ENCODE data around the gene DHX57.

DHX57 gene

DNA sequence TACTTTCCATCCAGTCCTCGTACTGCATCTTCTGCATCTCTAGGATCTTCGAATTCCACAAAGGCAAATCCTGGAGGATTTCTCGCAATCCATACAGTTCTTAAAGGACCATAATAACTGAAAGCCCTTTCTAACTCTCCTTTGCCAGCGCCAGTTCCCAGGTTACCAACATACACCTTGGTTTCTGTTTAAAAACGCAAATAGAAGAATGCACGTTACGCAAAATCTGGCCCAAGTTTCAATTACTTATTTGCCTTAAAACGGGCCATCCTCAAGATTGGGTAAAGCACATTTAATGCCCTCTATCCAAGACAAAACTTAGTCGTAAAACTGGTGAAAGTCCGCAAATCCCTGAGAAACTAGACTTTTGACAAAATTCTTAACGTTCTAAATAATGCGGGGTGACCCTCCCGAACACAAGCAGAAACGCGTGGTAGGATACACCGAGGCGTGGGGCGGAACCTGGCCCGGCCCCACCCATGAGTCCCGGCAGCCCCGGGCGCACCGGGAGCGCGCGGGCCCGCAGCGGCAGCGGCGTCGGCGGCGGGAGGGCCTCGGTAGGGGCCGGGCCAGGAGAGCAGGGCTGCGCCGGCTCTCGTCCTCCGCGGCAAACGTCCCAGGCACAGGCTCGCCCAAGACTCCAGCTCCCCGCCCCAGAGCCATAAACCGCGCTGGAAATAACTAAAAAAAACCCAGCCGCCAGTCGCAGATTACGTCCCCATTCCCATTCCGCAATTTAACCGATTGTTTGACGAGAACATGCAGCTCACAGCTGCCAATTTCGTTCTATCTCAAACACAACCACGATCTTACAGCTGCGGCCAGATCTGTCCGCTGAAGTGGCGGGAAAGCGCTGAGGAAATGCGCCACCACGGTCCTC, 125.5 kb downstream of the DHX57 start:
- no peak for DNase-seq

DNA sequence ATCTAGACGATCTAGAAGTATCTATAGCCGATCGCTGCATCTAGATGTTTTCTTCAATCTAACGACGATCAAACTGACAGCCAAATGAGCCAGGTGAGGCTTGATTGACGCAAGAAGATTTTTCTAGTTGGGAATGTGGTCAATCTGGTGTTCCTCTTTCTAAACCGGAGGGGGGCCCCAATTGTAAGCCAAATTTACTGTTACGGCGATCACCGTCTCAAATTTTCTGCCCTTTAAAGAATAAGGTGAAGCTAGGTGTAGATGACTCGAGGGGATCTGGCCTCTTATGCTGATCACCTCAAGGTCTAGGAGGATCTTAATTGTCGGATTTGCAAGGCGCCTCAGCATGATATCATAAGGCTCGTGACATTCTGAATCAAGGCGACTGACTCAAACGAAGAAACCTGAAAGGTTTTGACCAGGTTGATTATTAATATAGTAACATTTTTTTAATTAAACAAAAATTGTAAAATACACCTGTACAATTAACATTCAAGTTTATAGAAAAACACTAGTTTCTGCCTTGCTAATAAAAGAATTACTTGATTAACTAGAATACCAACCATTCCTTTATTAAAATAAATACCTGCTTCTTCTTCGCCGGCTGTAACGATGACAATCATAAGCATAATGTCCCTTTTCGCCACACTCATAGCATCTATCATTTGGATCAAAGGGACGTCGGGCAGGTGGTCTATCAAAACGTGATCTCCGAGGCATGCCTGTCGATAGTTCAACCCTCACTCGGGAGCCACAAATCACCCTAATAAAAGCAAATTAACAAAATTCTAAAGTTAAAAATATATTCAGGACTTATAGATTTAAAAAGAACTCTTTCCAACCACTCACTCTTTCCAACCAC, 126.6 kb downstream of the DHX57 start:
- DNase-seq = no peak

DNA sequence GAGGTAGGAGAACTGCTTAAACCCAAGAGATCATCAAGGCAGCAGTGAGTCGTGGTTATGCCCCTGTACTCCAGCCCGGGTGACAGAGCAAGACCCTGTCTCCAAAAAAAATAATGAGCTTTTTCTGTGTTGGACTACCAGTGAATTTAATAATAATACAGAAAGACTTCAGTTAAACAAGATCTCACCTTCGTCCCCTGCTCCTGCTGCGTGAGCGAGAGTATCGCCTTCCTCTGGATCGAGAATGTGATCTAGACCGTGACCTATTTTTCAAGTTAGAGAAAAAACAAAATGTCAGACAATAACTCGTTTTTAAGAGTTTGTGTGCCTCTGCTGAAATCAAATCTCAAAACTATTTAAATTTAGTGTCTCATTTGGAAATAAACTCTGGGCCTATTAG, 127.3 kb downstream of the DHX57 start:
- DNase-seq = no peak

DNA sequence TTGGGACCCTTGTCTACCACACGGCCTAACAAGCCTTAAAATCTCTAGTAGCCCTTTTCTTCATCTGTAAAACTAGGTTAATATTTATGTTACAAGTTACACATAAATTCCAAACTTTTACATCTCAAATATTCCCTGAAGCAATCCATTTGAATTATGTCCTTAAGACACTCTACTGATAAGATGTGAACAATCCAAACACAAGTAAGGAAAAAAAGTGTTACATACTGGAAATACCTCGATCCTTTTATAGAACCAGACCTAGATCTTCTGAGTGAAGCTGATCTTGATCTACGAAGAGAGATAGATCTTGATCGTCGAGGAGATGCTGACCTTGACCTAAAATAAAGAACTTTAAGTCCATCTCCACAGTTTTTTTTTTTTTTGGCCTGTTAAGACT, 127.9 kb downstream of the DHX57 start:
- no peak for DNase-seq
